OCI-LY3 (cell line): ENCODE data around the gene WDR18.

ENCODE experiments used
- EZH2phosphoT487 ChIP-seq: fragments of 200-600 bp; shearing (Covaris generic); IDR thresholded peaks from 2 replicates; pipeline ENCODE4 v1.6.1; 2018; ENCODE audit warnings: antibody characterized with exemption, mixed run types, low read depth
- TF ChIP-seq, protein P1 (sequence below): fragments of 200-600, 300-600 bp; sonication (generic); IDR thresholded peaks from 2 replicates; pipeline ENCODE4 v1.5.1; 2014; ENCODE audit warnings: antibody characterized with exemption, low read length, low read depth

DNA sequence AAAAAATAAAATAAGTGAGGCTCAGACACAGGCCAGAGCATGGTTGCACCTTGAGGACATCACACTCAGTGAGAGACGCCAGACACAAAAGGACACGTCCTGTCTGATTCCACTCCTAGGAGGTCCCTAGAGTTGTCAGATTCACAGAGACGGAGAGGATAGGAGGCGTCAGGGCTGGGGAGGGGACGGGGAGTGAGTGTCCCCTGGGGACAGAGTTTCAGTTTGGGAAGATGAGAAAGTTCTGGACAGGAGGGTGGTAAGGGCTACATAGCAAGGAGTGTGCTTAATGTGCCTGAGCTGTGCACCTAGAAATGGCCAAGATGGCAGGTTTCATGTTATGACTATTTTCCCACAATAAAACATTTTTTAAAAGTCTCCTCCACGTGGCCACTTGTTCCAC is 13.9 kb downstream of the WDR18 start:
- TF ChIP-seq, protein P1, sequence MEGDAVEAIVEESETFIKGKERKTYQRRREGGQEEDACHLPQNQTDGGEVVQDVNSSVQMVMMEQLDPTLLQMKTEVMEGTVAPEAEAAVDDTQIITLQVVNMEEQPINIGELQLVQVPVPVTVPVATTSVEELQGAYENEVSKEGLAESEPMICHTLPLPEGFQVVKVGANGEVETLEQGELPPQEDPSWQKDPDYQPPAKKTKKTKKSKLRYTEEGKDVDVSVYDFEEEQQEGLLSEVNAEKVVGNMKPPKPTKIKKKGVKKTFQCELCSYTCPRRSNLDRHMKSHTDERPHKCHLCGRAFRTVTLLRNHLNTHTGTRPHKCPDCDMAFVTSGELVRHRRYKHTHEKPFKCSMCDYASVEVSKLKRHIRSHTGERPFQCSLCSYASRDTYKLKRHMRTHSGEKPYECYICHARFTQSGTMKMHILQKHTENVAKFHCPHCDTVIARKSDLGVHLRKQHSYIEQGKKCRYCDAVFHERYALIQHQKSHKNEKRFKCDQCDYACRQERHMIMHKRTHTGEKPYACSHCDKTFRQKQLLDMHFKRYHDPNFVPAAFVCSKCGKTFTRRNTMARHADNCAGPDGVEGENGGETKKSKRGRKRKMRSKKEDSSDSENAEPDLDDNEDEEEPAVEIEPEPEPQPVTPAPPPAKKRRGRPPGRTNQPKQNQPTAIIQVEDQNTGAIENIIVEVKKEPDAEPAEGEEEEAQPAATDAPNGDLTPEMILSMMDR, result no peak
- TF ChIP-seq EZH2phosphoT487, result no peak
